HCT116 (cell line): ENCODE data around the gene DDB1. TPM values are rescaled to one million over a fixed set of nuclear protein-coding genes. Genes with fewer than 3 reads are reported as not detected.
A peak's percentile ranks its signal among the peaks of the same experiment; 100 is the strongest.

Experiments
- ATAC-seq: fragments of 200-7000 bp; cut with Tn5 transposase; 2 replicates; pipeline ENCODE4 v1.9.1; 2020; ENCODE audit warnings: mild to moderate bottlenecking, moderate library complexity
- BruUV-seq: library from RNA; stranded (reverse); fragments of 400-500 nt; replicated peaks from 2 replicates; lab custom pipeline; 2021; lab: Mats Ljungman, UMichigan
- CTCF ChIA-PET: fragments of 300-600 bp; sonication (Branson Sonifier 250); formaldehyde crosslinking; loops from one replicate; lab custom pipeline; 2021; ENCODE audit warnings: antibody characterized with exemption; lab: Charles Lee
- POLR2A ChIA-PET: fragments of 300-600, 350-600 bp; sonication (Branson Sonifier 250); formaldehyde crosslinking; loops from one replicate; lab custom pipeline; 2021; ENCODE audit warnings: antibody characterized with exemption; lab: Charles Lee
- RAD21 ChIA-PET, 2 experiments: fragments of 300-600 bp; sonication (Branson Sonifier 250); formaldehyde crosslinking; loops; one replicate each; lab custom pipeline; 2023; ENCODE audit warnings: low total read pairs in 2 of 2; ENCODE audit not compliant: uncharacterized antibody in 2 of 2, unreplicated experiment in 2 of 2, low non-redundant PET in 1 of 2; lab: Charles Lee
- DNase-seq: peaks from one replicate; pipeline ENCODE4 v3.0.0-alpha.2; 2010; ENCODE audit warnings: low read depth, low spot score
- H2AFZ ChIP-seq: fragments of 200-600 bp; shearing (Covaris generic), sonication (generic); 2 replicates; pipeline ENCODE4 v1.6.1; 2017; ENCODE audit warnings: low read depth, mixed run types, mixed read lengths, antibody characterized with exemption, low read length; ENCODE audit not compliant: poor library complexity, severe bottlenecking
- H3K27ac ChIP-seq: 2 replicates; pipeline ENCODE4 v1.5.1; 2012; ENCODE audit warnings: low read depth, low read length
- H3K27me3 ChIP-seq: fragments of 200-600 bp; sonication (generic); 2 replicates; pipeline ENCODE4 v1.6.1; 2016; ENCODE audit warnings: mixed run types, low read length, mixed read lengths; ENCODE audit not compliant: insufficient read depth
- H3K36me3 ChIP-seq, 2 experiments: fragments of 200-500 bp in 1 of 2; fragments of 200-600 bp in 1 of 2; sonication (Bioruptor generic) in 1 of 2; sonication (generic) in 1 of 2; 2 replicates each; pipeline versions ENCODE4 v1.5.1 to v1.6.1; 2014 to 2016; ENCODE audit warnings: low read length in 2 of 2, inconsistent platforms in 1 of 2, mixed read lengths in 1 of 2, mixed run types in 1 of 2; ENCODE audit not compliant: insufficient read depth in 2 of 2, control insufficient read depth in 1 of 2
- H3K4me1 ChIP-seq, 2 experiments: fragments of 200-600 bp in 1 of 2; sonication (generic) in 1 of 2; 2 replicates each; pipeline versions ENCODE4 v1.5.1 to v1.6.1; 2012 to 2017; ENCODE audit warnings: low read length in 2 of 2, inconsistent platforms in 1 of 2, mild to moderate bottlenecking in 1 of 2, mixed read lengths in 1 of 2, mixed run types in 1 of 2, moderate library complexity in 1 of 2; ENCODE audit not compliant: insufficient read depth in 2 of 2, control insufficient read depth in 1 of 2
- H3K4me2 ChIP-seq: fragments of 200-600 bp; sonication (generic); 2 replicates; pipeline ENCODE4 v1.6.1; 2017; ENCODE audit warnings: mixed run types, low read length, mixed read lengths
- H3K4me3 ChIP-seq, 2 experiments: fragments of 200-600 bp in 1 of 2; sonication (generic) in 1 of 2; replicated peaks in 1 of 2; 2 replicates each; pipeline ENCODE4 v1.5.1; 2011 to 2016; ENCODE audit warnings: low read length in 2 of 2, control low read depth in 1 of 2, low read depth in 1 of 2, mild to moderate bottlenecking in 1 of 2, mixed read lengths in 1 of 2, mixed run types in 1 of 2
- H3K79me2 ChIP-seq: fragments of 200-600 bp; sonication (generic); 2 replicates; pipeline ENCODE4 v1.6.1; 2017; ENCODE audit warnings: mild to moderate bottlenecking, mixed run types, low read length, moderate library complexity, mixed read lengths; ENCODE audit not compliant: insufficient read depth
- H3K9ac ChIP-seq: fragments of 200-600 bp; sonication (generic); 2 replicates; pipeline ENCODE4 v1.6.1; 2016; ENCODE audit warnings: low read length, mixed read lengths
- H3K9me2 ChIP-seq: fragments of 200-600 bp; sonication (generic), shearing (Covaris generic); 2 replicates; pipeline ENCODE4 v1.6.1; 2017; ENCODE audit warnings: mixed run types, mild to moderate bottlenecking, moderate library complexity; ENCODE audit not compliant: insufficient read depth
- H3K9me3 ChIP-seq, 2 experiments: fragments of 200-500 bp in 1 of 2; fragments of 200-600 bp in 1 of 2; sonication (Bioruptor generic) in 1 of 2; sonication (generic) in 1 of 2; 2 replicates each; pipeline ENCODE4 v1.6.1; 2014 to 2017; ENCODE audit warnings: low read length in 2 of 2, mixed read lengths in 2 of 2, inconsistent platforms in 1 of 2, low read depth in 1 of 2, mild to moderate bottlenecking in 1 of 2, mixed run types in 1 of 2, moderate library complexity in 1 of 2; ENCODE audit not compliant: control insufficient read depth in 1 of 2, insufficient read depth in 1 of 2
- H4K20me1 ChIP-seq: fragments of 200-600 bp; sonication (generic), shearing (Covaris generic); 2 replicates; pipeline ENCODE4 v1.6.1; 2017; ENCODE audit warnings: mixed run types, mild to moderate bottlenecking, moderate library complexity; ENCODE audit not compliant: insufficient read depth
- ATF3 ChIP-seq: IDR thresholded peaks from 2 replicates; pipeline ENCODE4 v1.6.1; 2012
- CBX3 ChIP-seq: IDR thresholded peaks from 2 replicates; pipeline ENCODE4 v1.6.1; 2012; ENCODE audit warnings: low read depth
- CTCF ChIP-seq, 3 experiments: fragments of 200-600 bp in 1 of 3; sonication (generic) in 1 of 3; IDR thresholded peaks in 2 of 3; conservative IDR thresholded peaks in 1 of 3; 2 replicates each; pipeline ENCODE4 v1.5.1; 2012 to 2017; ENCODE audit warnings: low read depth in 2 of 3, low read length in 2 of 3, antibody characterized with exemption in 1 of 3, borderline replicate concordance in 1 of 3, control low read depth in 1 of 3, mild to moderate bottlenecking in 1 of 3, mixed read lengths in 1 of 3, mixed run types in 1 of 3, moderate library complexity in 1 of 3; ENCODE audit not compliant: insufficient read depth in 1 of 3
- EGR1 ChIP-seq: IDR thresholded peaks from 2 replicates; pipeline ENCODE4 v1.6.1; 2012; ENCODE audit warnings: low read depth
- EZH2 ChIP-seq: fragments of 200-600 bp; sonication (generic); IDR thresholded peaks from 2 replicates; pipeline ENCODE4 v1.6.1; 2017; ENCODE audit warnings: antibody characterized with exemption, mixed run types
- EZH2phosphoT487 ChIP-seq: fragments of 200-600 bp; IDR thresholded peaks from 2 replicates; pipeline ENCODE4 v1.6.1; 2018; ENCODE audit warnings: antibody characterized with exemption, borderline replicate concordance
- FOSL1 ChIP-seq: IDR thresholded peaks from 2 replicates; pipeline ENCODE4 v1.6.1; 2012; ENCODE audit warnings: low read depth
- JUND ChIP-seq: IDR thresholded peaks from 2 replicates; pipeline ENCODE4 v1.6.1; 2012
- MAX ChIP-seq: IDR thresholded peaks from 2 replicates; pipeline ENCODE4 v1.6.1; 2012
- POLR2A ChIP-seq: IDR thresholded peaks from 2 replicates; pipeline ENCODE4 v1.7.0; 2011; ENCODE audit warnings: borderline replicate concordance; ENCODE audit not compliant: insufficient read depth, insufficient read length; ENCODE audit errors: extremely low read depth
- POLR2AphosphoS5 ChIP-seq: IDR thresholded peaks from 2 replicates; pipeline ENCODE4 v1.6.1; 2011; ENCODE audit warnings: mild to moderate bottlenecking, low read depth, low read length, moderate library complexity
- RAD21 ChIP-seq: IDR thresholded peaks from 2 replicates; pipeline ENCODE4 v1.6.1; 2012; ENCODE audit warnings: low read depth, mild to moderate bottlenecking
- SIN3A ChIP-seq: IDR thresholded peaks from 2 replicates; pipeline ENCODE4 v1.6.1; 2012; ENCODE audit warnings: low read depth
- SP1 ChIP-seq: IDR thresholded peaks from 2 replicates; pipeline ENCODE4 v1.6.1; 2012; ENCODE audit warnings: low read depth
- SRF ChIP-seq: IDR thresholded peaks from 2 replicates; pipeline ENCODE4 v1.6.1; 2012; ENCODE audit warnings: low read depth
- TCF7L2 ChIP-seq: IDR thresholded peaks from 2 replicates; pipeline ENCODE4 v1.7.0; 2011; ENCODE audit warnings: borderline replicate concordance, inconsistent platforms; ENCODE audit not compliant: insufficient read depth, insufficient read length; ENCODE audit errors: extremely low read depth
- YY1 ChIP-seq: IDR thresholded peaks from 2 replicates; pipeline ENCODE4 v1.6.1; 2011; ENCODE audit warnings: low read length, low read depth, moderate library complexity, mild to moderate bottlenecking; ENCODE audit not compliant: insufficient replicate concordance; ENCODE audit errors: extremely low read depth
- ZBTB33 ChIP-seq: IDR thresholded peaks from 2 replicates; pipeline ENCODE4 v1.6.1; 2011; ENCODE audit warnings: mild to moderate bottlenecking, low read length, moderate library complexity; ENCODE audit not compliant: insufficient replicate concordance; ENCODE audit errors: extremely low read depth
- ZNF274 ChIP-seq: fragments of 200-500 bp; sonication (Bioruptor generic); IDR thresholded peaks from 2 replicates; pipeline ENCODE4 v1.6.1; 2014; ENCODE audit warnings: mild to moderate bottlenecking, low read depth, low read length, inconsistent platforms
- intact Hi-C: fragments of 100-400 bp; cut with micrococcal nuclease; formaldehyde crosslinking; loops from 2 replicates; pipeline ENCODE4 v1.10.0; 2022
- total RNA-seq: library from RNA; stranded (reverse); gene quantifications from one replicate; pipeline ENCODE4 v1.2.1, GENCODE V29; 2021; ENCODE audit not compliant: unreplicated experiment
- TF ChIP-seq, protein P1 (sequence below): IDR thresholded peaks from 2 replicates; pipeline ENCODE4 v1.6.1; 2012; ENCODE audit warnings: low read depth

The DDB1 gene
- total RNA-seq, 1 experiment from 2014 or later: 269 TPM

GRCh38 chr11:61362542-61362875, 29.6 kb upstream of the DDB1 start:
- no peak for TF ChIP-seq ZNF274
- no peak for TF ChIP-seq SRF
- TF ChIP-seq, protein P1, sequence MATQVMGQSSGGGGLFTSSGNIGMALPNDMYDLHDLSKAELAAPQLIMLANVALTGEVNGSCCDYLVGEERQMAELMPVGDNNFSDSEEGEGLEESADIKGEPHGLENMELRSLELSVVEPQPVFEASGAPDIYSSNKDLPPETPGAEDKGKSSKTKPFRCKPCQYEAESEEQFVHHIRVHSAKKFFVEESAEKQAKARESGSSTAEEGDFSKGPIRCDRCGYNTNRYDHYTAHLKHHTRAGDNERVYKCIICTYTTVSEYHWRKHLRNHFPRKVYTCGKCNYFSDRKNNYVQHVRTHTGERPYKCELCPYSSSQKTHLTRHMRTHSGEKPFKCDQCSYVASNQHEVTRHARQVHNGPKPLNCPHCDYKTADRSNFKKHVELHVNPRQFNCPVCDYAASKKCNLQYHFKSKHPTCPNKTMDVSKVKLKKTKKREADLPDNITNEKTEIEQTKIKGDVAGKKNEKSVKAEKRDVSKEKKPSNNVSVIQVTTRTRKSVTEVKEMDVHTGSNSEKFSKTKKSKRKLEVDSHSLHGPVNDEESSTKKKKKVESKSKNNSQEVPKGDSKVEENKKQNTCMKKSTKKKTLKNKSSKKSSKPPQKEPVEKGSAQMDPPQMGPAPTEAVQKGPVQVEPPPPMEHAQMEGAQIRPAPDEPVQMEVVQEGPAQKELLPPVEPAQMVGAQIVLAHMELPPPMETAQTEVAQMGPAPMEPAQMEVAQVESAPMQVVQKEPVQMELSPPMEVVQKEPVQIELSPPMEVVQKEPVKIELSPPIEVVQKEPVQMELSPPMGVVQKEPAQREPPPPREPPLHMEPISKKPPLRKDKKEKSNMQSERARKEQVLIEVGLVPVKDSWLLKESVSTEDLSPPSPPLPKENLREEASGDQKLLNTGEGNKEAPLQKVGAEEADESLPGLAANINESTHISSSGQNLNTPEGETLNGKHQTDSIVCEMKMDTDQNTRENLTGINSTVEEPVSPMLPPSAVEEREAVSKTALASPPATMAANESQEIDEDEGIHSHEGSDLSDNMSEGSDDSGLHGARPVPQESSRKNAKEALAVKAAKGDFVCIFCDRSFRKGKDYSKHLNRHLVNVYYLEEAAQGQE: no peak
- TF ChIP-seq ZBTB33: no peak
- no peak for TF ChIP-seq CBX3
- no peak for TF ChIP-seq SIN3A
- no peak for TF ChIP-seq RAD21
- TF ChIP-seq POLR2AphosphoS5: no peak
- no peak for TF ChIP-seq EZH2phosphoT487
- no peak for TF ChIP-seq ATF3
- TF ChIP-seq YY1: no peak
- TF ChIP-seq FOSL1: no peak
- no peak for TF ChIP-seq SP1
- TF ChIP-seq POLR2A: no peak
- TF ChIP-seq TCF7L2: no peak
- no peak for TF ChIP-seq MAX
- TF ChIP-seq EZH2: no peak
- TF ChIP-seq JUND: no peak
- TF ChIP-seq CTCF (IDR thresholded peaks at IDR 0.05 in 2 of 3, conservative IDR thresholded peaks at IDR 0.05 in 1 of 3; ENCODE audit: borderline replicate concordance in 1 of 3, insufficient read depth in 1 of 3, low read depth in 2 of 3, low read length in 2 of 3): no peak
- TF ChIP-seq EGR1: no peak
- Histone ChIP-seq H3K4me2 (peak overlapping the region; percentile 94), H2AFZ (peak overlapping the region; percentile 54), H3K79me2 (peaks cover 35% of the 10 kb centered on the region), H3K9ac (peak overlapping the region; percentile 85), H3K36me3 (peaks cover 15 to 33% of the 10 kb centered on the region in 2 experiments), H4K20me1 (0 out of 2 replicates have a peak, but pooled peaks cover 4% of the 10 kb centered on the region), H3K27me3 (no peaks in the 10 kb centered on the region), H3K4me1 (peaks cover 0 to 22% of the 10 kb centered on the region in 2 experiments; a peak in 2 of 4 replicates), H3K9me3 (no peaks in the 10 kb centered on the region), H3K27ac (peak overlapping the region; percentile 97), H3K9me2 (no peaks in the 10 kb centered on the region), H3K4me3 (peak overlapping the region; percentile 89 to 93)
- CTCF ChIA-PET: interaction anchor here (1.3 to 2.9 kb wide), 3 partner anchors 23 to 84 kb away, joined by 4 to 25 read pairs (median 17); no protein-coding TSS in a partner anchor
- intact Hi-C loops: no loop called here
- POLR2A ChIA-PET: interaction anchor here (0.6 to 5.0 kb wide), 13 partner anchors 9 to 161 kb away, joined by 3 to 45 read pairs (median 4); partner anchors contain the start of genes CPSF7, DDB1, SDHAF2 and TKFC
- DNase-seq (no peak), ATAC-seq (peak; percentile 9)
- TSS peak; percentile 85 for BruUV-seq
- RAD21 ChIA-PET: no interaction called here
